Right lobe of liver (tissue), 4 donors: Measurements from ENCODE around the gene C2CD4C.

Source experiments
- POLR2A ChIP-seq: fragments of 450-650 bp; IDR thresholded peaks from one replicate; pipeline ENCODE4 v1.6.1; 2017; ENCODE audit warnings: antibody characterized with exemption, mild to moderate bottlenecking
- TF ChIP-seq, protein P1 (sequence below), 4 donors: fragments of 200-600 bp in 3 of 4; fragments of 450-650 bp in 1 of 4; IDR thresholded peaks; one replicate each; pipeline versions ENCODE4 v1.5.1 to v1.8.0; 2016 to 2022; ENCODE audit warnings: antibody characterized with exemption in 4 of 4, mild to moderate bottlenecking in 2 of 4
- donor health status: DM: no; HTN: no; CAD: no.
- donor health status: DM: no; HTN: no; CAD: no.
- donor health status: DM: no; HTN: yes; CAD: no.

DNA sequence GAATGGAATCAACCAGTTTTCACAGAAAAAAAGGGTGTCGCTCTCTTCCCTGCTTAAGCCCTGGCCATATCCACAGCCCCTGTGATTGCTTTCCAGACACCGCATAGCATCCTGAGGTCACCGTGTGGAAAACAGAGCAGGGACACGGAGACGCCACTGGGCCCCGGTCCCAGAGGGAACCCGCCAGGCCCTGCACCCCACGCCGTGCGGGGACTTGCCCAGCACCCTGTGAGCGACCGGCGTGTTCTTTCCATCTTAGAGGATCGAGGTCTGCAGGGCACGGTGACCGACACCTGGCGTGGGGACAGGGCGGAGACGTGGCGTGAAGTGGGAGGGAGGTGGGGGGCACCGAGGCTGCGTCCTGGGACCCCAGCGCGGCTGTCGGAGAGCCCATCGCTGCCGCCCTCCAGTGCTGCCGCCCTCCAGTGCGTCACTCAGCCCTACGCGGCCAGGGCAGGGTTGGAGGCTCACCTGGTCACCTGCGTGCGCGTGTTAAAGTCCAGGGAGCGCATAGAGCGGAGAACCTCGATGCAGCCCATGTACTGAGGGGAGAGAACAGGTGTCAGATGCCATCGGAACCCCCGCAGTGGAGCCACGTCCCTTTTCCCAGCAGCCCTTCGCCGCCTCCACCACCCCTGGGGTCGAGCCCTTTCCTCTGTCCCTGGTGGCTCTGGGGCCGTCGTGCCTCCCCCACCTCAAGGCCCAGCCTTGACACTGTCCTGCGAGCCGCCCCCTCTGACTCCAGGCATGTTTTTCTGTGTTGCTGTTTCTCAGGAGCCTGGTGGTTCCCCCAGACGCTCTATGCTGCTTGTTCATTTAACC, 31.7 kb upstream of the C2CD4C start:
- TF ChIP-seq, protein P1, sequence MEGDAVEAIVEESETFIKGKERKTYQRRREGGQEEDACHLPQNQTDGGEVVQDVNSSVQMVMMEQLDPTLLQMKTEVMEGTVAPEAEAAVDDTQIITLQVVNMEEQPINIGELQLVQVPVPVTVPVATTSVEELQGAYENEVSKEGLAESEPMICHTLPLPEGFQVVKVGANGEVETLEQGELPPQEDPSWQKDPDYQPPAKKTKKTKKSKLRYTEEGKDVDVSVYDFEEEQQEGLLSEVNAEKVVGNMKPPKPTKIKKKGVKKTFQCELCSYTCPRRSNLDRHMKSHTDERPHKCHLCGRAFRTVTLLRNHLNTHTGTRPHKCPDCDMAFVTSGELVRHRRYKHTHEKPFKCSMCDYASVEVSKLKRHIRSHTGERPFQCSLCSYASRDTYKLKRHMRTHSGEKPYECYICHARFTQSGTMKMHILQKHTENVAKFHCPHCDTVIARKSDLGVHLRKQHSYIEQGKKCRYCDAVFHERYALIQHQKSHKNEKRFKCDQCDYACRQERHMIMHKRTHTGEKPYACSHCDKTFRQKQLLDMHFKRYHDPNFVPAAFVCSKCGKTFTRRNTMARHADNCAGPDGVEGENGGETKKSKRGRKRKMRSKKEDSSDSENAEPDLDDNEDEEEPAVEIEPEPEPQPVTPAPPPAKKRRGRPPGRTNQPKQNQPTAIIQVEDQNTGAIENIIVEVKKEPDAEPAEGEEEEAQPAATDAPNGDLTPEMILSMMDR (IDR thresholded peaks at IDR 0.05): no peak
- no peak for TF ChIP-seq POLR2A
